K562 (cell line): ENCODE measurements around the gene VWA2. TPM values are rescaled to one million over a fixed set of nuclear protein-coding genes. Genes with fewer than 3 reads are reported as not detected.

Experiments
- CAMTA2 ChIP-seq: fragments of 250-450 bp; sonication (Bioruptor Pico); conservative IDR thresholded peaks from 2 replicates; pipeline ENCODE4 v1.5.1; 2022
- E2F6 ChIP-seq, 2 experiments: IDR thresholded peaks; 2 replicates each; pipeline ENCODE4 v1.6.1; 2011; ENCODE audit warnings: borderline replicate concordance in 1 of 2, control low read depth in 1 of 2, low read depth in 1 of 2, low read length in 1 of 2, mild to moderate bottlenecking in 1 of 2, mixed read lengths in 1 of 2, moderate library complexity in 1 of 2; ENCODE audit not compliant: insufficient read depth in 1 of 2, insufficient read length in 1 of 2, poor library complexity in 1 of 2, severe bottlenecking in 1 of 2; ENCODE audit errors: extremely low read depth in 1 of 2
- EGR1 ChIP-seq: fragments of 450-650 bp; conservative IDR thresholded peaks from 2 replicates; pipeline ENCODE4 v1.6.1; 2017; ENCODE audit warnings: mild to moderate bottlenecking
- FOXP1 ChIP-seq: sonication (generic); formaldehyde crosslinking; IDR thresholded peaks from 2 replicates; pipeline ENCODE4 v1.8.0; 2022; ENCODE audit warnings: mild to moderate bottlenecking, missing genetic modification reagents
- HDAC6 ChIP-seq: IDR thresholded peaks from 2 replicates; pipeline ENCODE4 v1.6.1; 2012; ENCODE audit warnings: low read depth, mild to moderate bottlenecking, control low read depth, inconsistent platforms, low read length, moderate library complexity
- HOXB6 ChIP-seq: fragments of 250-450 bp; sonication (Bioruptor Pico); IDR thresholded peaks from 2 replicates; pipeline ENCODE4 v1.5.1; 2022; ENCODE audit warnings: mild to moderate bottlenecking, borderline replicate concordance
- MYNN ChIP-seq, 2 experiments: sonication (generic); formaldehyde crosslinking in 1 of 2; IDR thresholded peaks; 2 replicates each; pipeline versions ENCODE4 v1.5.0 to v1.6.1; 2016 to 2020; ENCODE audit warnings: antibody characterized with exemption in 1 of 2, missing genetic modification reagents in 1 of 2
- SLC30A9 ChIP-seq: fragments of 250-450 bp; sonication (Bioruptor Pico); IDR thresholded peaks from 2 replicates; pipeline ENCODE4 v1.8.0; 2022; ENCODE audit warnings: mild to moderate bottlenecking, moderate library complexity
- ZC3H4 ChIP-seq: sonication (generic); formaldehyde crosslinking; IDR thresholded peaks from 2 replicates; pipeline ENCODE4 v1.9.0; 2021; ENCODE audit warnings: missing genetic modification reagents, borderline replicate concordance
- polyA plus RNA-seq, 8 experiments: library from polyadenylated mRNA; depleted of rRNA in 4 of 8; stranded (reverse) in 5 of 8; unstranded in 3 of 8; fragments of >200 nt; fragmentation: Nextera tagmentation in 2 of 8; fragmentation: Illumina TruSeq in 1 of 8; extraction: Ambion mirVana in 2 of 8; extraction: Trizol in 1 of 8; gene quantifications; 2 replicates each; pipeline versions ENCODE4 v1.2.1 to v1.2.3, GENCODE V29; 2011 to 2014; ENCODE audit warnings: inconsistent platforms in 1 of 8, missing spikeins in 1 of 8
- total RNA-seq, 7 experiments: library from RNA; depleted of rRNA in 6 of 7; stranded (reverse); fragments of >200 nt in 6 of 7; fragmentation: Illumina TruSeq in 2 of 7; extraction: Trizol in 2 of 7; gene quantifications; 2 replicates each; pipeline versions ENCODE4 v1.2.1 to v1.2.3, GENCODE V29; 2011 to 2021; ENCODE audit warnings: low replicate concordance in 1 of 7

Gene VWA2
- total and polyA plus RNA-seq, 9 of the 15 experiments (the other 6 are each of a cell fraction or from before 2014, with no cell fraction given) = not detected

- no peak for TF ChIP-seq FOXP1
- no peak for TF ChIP-seq SLC30A9 (CRISPR knock-in tag)
- no peak for TF ChIP-seq CAMTA2 (CRISPR knock-in tag)
- no peak for TF ChIP-seq ZC3H4 (CRISPR knock-in tag)
- no peak for TF ChIP-seq HDAC6
- TF ChIP-seq E2F6 (IDR thresholded peaks at IDR 0.05; ENCODE audit: borderline replicate concordance in 1 of 2, extremely low read depth in 1 of 2, insufficient read depth in 1 of 2, insufficient read length in 1 of 2, low read depth in 1 of 2, low read length in 1 of 2, poor library complexity in 1 of 2, severe bottlenecking in 1 of 2) = no peak
- no peak for TF ChIP-seq HOXB6 (CRISPR knock-in tag)
- TF ChIP-seq MYNN (IDR thresholded peaks at IDR 0.05) = no peak
- no peak for TF ChIP-seq MYNN (CRISPR knock-in tag; IDR thresholded peaks at IDR 0.05)
- no peak for TF ChIP-seq EGR1
- TF ChIP-seq, all 486 proteins: peak for 0
Observed at GRCh38 chr10:114337510-114338462, 98.7 kb downstream of the VWA2 start (continued).
